HUES48 (cell line): ENCODE results near the gene ASPG.

Source experiments
- H3K27ac ChIP-seq: one replicate; pipeline ENCODE4 v1.7.0; 2013; ENCODE audit warnings: low read depth, low read length, inconsistent platforms
- H3K27me3 ChIP-seq: 2 replicates; pipeline ENCODE4 v1.6.1; 2013; ENCODE audit warnings: mild to moderate bottlenecking, low read length; ENCODE audit not compliant: control insufficient read depth, insufficient read depth
- H3K36me3 ChIP-seq: 2 replicates; pipeline ENCODE4 v1.6.1; 2013; ENCODE audit warnings: low read length; ENCODE audit not compliant: control insufficient read depth, insufficient read depth
- H3K4me1 ChIP-seq: 2 replicates; pipeline ENCODE4 v1.6.1; 2013; ENCODE audit warnings: mild to moderate bottlenecking, low read length; ENCODE audit not compliant: control insufficient read depth, insufficient read depth
- H3K4me3 ChIP-seq: 2 replicates; pipeline ENCODE4 v1.5.1; 2013; ENCODE audit warnings: mild to moderate bottlenecking, low read depth, low read length
- H3K9ac ChIP-seq: 2 replicates; pipeline ENCODE4 v1.6.1; 2013; ENCODE audit warnings: mild to moderate bottlenecking, low read depth, low read length, moderate library complexity
- H3K9me3 ChIP-seq: 2 replicates; pipeline ENCODE4 v1.6.1; 2013; ENCODE audit warnings: low read length; ENCODE audit not compliant: control insufficient read depth, insufficient read depth

Gene ASPG

GRCh38 chr14:104162495-104162894 is 77.0 kb downstream of the ASPG start:
- peaks cover 18% of the 10 kb centered on the region for H3K36me3 ChIP-seq
- H3K9ac ChIP-seq = no peak overlapping the region
- no peaks in the 10 kb centered on the region for H3K27me3 ChIP-seq
- no peaks in the 10 kb centered on the region for H3K9me3 ChIP-seq
- no peaks in the 10 kb centered on the region for H3K4me1 ChIP-seq
- no peak overlapping the region for H3K27ac ChIP-seq
- no peak overlapping the region for H3K4me3 ChIP-seq

GRCh38 chr14:104163541-104163940 is 78.0 kb downstream of the ASPG start:
- peaks cover 10% of the 10 kb centered on the region for H3K36me3 ChIP-seq
- no peaks in the 10 kb centered on the region for H3K9me3 ChIP-seq
- no peak overlapping the region for H3K9ac ChIP-seq
- no peaks in the 10 kb centered on the region for H3K4me1 ChIP-seq
- no peaks in the 10 kb centered on the region for H3K27me3 ChIP-seq
- no peak overlapping the region for H3K4me3 ChIP-seq
- H3K27ac ChIP-seq = no peak overlapping the region

- Histone ChIP-seq H3K36me3 (peaks cover 6% of the 10 kb centered on the region), H3K9ac (no peak overlapping the region), H3K4me1 (peaks cover 3% of the 10 kb centered on the region; the same call in 1 of the 2 replicates), H3K4me3 (no peak overlapping the region), H3K27me3 (no peaks in the 10 kb centered on the region), H3K27ac (no peak overlapping the region), H3K9me3 (no peaks in the 10 kb centered on the region)
Measured at GRCh38 chr14:104164041-104164440, 78.5 kb downstream of the ASPG start.

- no peak overlapping the region for H3K4me3 ChIP-seq
- peaks cover 4% of the 10 kb centered on the region; the same call in 1 of the 2 replicates for H3K36me3 ChIP-seq
- no peak overlapping the region for H3K27ac ChIP-seq
- H3K4me1 ChIP-seq = peaks cover 8% of the 10 kb centered on the region
- no peaks in the 10 kb centered on the region for H3K27me3 ChIP-seq
- H3K9me3 ChIP-seq = no peaks in the 10 kb centered on the region
- no peak overlapping the region for H3K9ac ChIP-seq
Measured at GRCh38 chr14:104164512-104164911, 79.0 kb downstream of the ASPG start.
